Body of pancreas (tissue), 4 donors: Measurements from ENCODE around the gene CAMTA1. TPM values are rescaled to one million over a fixed set of nuclear protein-coding genes. Genes with fewer than 3 reads are reported as not detected.

ENCODE experiments used
- ATAC-seq: fragments of 150-250 bp; one replicate; pipeline ENCODE4 v1.9.1; 2016
- DNase-seq, 4 donors: peaks; one replicate each; pipeline ENCODE4 v3.0.0-alpha.2; 2019
- H3K27ac ChIP-seq, 4 donors: fragments of 200-600 bp; sonication (generic); 1 replicate in 3 of 4; 2 replicates in 1 of 4; pipeline versions ENCODE4 v1.5.1 to v1.6.1; 2016 to 2019; ENCODE audit warnings: mild to moderate bottlenecking in 1 of 4, mixed read lengths in 1 of 4, moderate library complexity in 1 of 4
- H3K27me3 ChIP-seq, 2 donors: fragments of 200-600 bp; sonication (generic); one replicate each; pipeline ENCODE4 v1.6.0; 2016; ENCODE audit warnings: mild to moderate bottlenecking in 1 of 2
- H3K36me3 ChIP-seq, 2 donors: fragments of 200-600 bp; sonication (generic); replicated peaks in 1 of 2; 2 replicates each; pipeline ENCODE4 v1.5.1; 2016; ENCODE audit warnings: low read depth in 2 of 2; ENCODE audit not compliant: insufficient read depth in 1 of 2
- H3K4me1 ChIP-seq: fragments of 200-600 bp; sonication (generic); one replicate; pipeline ENCODE4 v1.6.0; 2016
- H3K4me3 ChIP-seq, 2 donors: fragments of 200-600 bp; sonication (generic); 1 replicate in 1 of 2; 2 replicates in 1 of 2; pipeline ENCODE4 v1.5.1; 2016 to 2019
- H3K9me3 ChIP-seq, 3 donors: fragments of 200-600 bp; sonication (generic); 1 replicate in 2 of 3; 2 replicates in 1 of 3; pipeline ENCODE4 v1.5.1; 2016
- POLR2A ChIP-seq, 3 donors: fragments of 450-650 bp; IDR thresholded peaks; one replicate each; pipeline ENCODE4 v1.6.1; 2016; ENCODE audit warnings: antibody characterized with exemption in 3 of 3, mild to moderate bottlenecking in 2 of 3
- WGBS, 2 donors: methylation state at CpG; one replicate each; pipeline ENCODE4 v1.1.5; 2017; 5-methylcytosine and 5-hydroxymethylcytosine counted together
- intact Hi-C: fragments of 100-400 bp; cut with DNase I; formaldehyde crosslinking; loops from one replicate; pipeline ENCODE4 v1.15.1; 2023
- total RNA-seq, 2 donors: library from RNA; depleted of rRNA; stranded (reverse); fragments of >200 nt; gene quantifications; one replicate each; pipeline ENCODE4 v1.1.0, GENCODE V29; 2016
- TF ChIP-seq, protein P1 (sequence below), 7 experiments: fragments of 450-650 bp in 4 of 7; fragments of 200-600 bp in 3 of 7; sonication (generic) in 3 of 7; IDR thresholded peaks; one replicate each; pipeline ENCODE4 v1.5.1; 2016 to 2019; ENCODE audit warnings: antibody characterized with exemption in 7 of 7

CAMTA1 gene
- total RNA-seq, 2 donors from 2014 or later: 36.3 to 59.7 TPM

DNA sequence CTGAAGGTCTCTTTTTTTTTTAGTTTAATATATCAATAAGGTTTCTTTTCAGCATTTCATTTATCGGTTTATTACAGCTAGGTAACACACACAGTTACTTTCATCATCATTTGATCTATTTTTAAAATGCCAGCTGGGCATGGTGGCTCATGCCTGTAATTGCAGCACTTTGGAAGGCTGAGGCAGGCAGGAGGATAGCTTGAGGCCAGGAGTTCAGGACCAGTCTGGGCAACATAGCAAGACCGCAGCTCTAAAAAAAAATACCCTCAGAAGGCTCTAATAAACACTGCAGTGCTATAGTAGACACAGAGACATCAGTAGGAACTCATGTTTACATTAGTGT lies 937.4 kb downstream of the CAMTA1 start:
- Histone ChIP-seq H3K27ac (no peak overlapping the region), H3K27me3 (no peaks in the 10 kb centered on the region), H3K4me1 (no peaks in the 10 kb centered on the region), H3K36me3 (no peaks in the 10 kb centered on the region), H3K9me3 (no peaks in the 10 kb centered on the region), H3K4me3 (no peak overlapping the region)
- ATAC-seq (no peak), DNase-seq (no peak)
- TF ChIP-seq POLR2A (IDR thresholded peaks at IDR 0.05): no peak
- TF ChIP-seq, protein P1, sequence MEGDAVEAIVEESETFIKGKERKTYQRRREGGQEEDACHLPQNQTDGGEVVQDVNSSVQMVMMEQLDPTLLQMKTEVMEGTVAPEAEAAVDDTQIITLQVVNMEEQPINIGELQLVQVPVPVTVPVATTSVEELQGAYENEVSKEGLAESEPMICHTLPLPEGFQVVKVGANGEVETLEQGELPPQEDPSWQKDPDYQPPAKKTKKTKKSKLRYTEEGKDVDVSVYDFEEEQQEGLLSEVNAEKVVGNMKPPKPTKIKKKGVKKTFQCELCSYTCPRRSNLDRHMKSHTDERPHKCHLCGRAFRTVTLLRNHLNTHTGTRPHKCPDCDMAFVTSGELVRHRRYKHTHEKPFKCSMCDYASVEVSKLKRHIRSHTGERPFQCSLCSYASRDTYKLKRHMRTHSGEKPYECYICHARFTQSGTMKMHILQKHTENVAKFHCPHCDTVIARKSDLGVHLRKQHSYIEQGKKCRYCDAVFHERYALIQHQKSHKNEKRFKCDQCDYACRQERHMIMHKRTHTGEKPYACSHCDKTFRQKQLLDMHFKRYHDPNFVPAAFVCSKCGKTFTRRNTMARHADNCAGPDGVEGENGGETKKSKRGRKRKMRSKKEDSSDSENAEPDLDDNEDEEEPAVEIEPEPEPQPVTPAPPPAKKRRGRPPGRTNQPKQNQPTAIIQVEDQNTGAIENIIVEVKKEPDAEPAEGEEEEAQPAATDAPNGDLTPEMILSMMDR (IDR thresholded peaks at IDR 0.05): no peak
- intact Hi-C loops: no loop called here
- 84 to 88% methylated on average over 2 of the region's 2 CpGs for WGBS, 2 donors

DNA sequence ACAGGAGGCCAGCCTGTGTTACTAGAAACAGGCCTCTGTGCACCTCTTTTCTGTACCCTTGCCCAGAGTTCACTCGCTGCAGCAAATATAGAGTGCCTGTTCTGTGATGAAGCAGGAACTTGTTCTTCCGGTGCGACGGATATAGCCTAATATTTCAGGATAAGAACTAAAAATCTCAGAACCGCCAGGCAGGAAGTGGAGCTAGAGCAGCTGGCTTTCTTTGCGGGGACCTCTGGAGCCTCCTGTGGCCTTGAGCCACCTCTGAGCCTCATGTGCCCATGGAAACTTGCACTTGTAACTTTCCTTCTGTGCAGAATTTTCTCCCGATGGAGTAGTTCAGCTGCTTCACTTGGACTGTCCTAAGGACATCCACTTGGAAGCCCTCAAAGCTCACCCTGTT lies 941.4 kb downstream of the CAMTA1 start:
- 20 to 21% methylated on average over 7 of the region's 7 CpGs for WGBS, 2 donors
- Histone ChIP-seq H3K27ac (no peak overlapping the region), H3K4me3 (no peak overlapping the region), H3K4me1 (no peaks in the 10 kb centered on the region), H3K36me3 (no peaks in the 10 kb centered on the region), H3K27me3 (no peaks in the 10 kb centered on the region), H3K9me3 (no peaks in the 10 kb centered on the region)
- DNase-seq (peak in 1 of 4 donors; percentile 7), ATAC-seq (peak; percentile 18)
- TF ChIP-seq, protein P1 (IDR thresholded peaks at IDR 0.05): no peak
- no peak for TF ChIP-seq POLR2A (IDR thresholded peaks at IDR 0.05)
- intact Hi-C loops: no loop called here

DNA sequence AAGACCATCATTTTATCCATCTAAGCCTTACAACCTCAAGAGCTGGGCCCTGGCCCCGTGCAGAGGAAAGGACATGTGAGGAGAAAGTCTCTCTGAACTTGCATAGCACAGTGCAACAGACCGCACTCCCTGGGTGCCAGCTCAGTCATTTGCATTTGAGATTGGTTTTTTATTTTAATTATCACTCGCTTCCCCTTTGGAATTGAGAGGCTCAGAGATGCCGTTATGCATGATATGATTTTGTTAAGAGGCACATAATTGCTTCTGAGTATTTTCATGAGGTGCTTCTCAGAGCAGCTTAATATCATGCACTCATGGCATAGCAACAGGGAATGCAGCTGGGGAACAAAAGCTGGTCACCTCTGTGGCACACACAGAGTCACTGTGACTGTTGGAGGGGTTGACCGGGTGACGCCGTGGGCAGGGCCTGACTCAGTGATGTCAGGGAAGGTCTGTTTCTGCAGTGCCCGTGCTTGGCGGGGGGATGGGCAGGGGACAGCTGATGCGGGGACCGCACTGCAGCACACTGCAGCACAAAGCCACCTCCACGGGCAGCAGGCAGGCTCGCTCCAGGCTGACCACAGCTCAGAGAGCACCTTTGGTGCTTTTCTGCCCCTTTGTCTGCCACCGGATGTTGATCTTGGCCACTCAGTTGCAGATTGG lies 942.7 kb downstream of the CAMTA1 start:
- H3K4me3 ChIP-seq: no peak overlapping the region
- no peak overlapping the region for H3K27ac ChIP-seq
- H3K27me3 ChIP-seq: no peaks in the 10 kb centered on the region
- H3K36me3 ChIP-seq: no peaks in the 10 kb centered on the region
- no peak for ATAC-seq
- WGBS, 2 donors: 66 to 79% methylated on average over 12 to 14 of the region's 14 CpGs
- intact Hi-C loops: no loop called here
- H3K4me1 ChIP-seq: no peaks in the 10 kb centered on the region
- no peak for TF ChIP-seq POLR2A (IDR thresholded peaks at IDR 0.05)
- TF ChIP-seq, protein P1 (IDR thresholded peaks at IDR 0.05): no peak
- no peaks in the 10 kb centered on the region for H3K9me3 ChIP-seq
- DNase-seq: no peak

DNA sequence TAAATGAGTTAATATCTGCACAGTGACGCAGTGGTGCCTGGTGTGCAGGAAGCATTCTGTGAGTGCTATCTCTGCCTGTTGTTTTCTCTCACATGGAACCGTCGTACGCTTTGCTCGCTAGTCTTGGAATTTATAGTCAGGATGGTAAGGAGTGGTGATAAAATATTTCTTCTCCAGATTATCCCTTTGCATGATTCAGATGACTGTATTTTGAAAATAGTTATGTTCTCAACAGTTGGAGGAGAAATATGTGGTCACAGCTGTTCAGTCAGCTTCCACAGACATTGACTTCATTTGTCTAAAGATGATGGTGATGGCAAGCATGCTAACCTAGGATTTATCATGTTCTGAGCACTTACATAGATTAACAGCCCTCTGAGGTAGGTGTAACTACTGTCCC lies 944.5 kb downstream of the CAMTA1 start:
- Histone ChIP-seq H3K27ac (no peak overlapping the region), H3K36me3 (no peaks in the 10 kb centered on the region), H3K9me3 (no peaks in the 10 kb centered on the region), H3K4me1 (no peaks in the 10 kb centered on the region), H3K4me3 (no peak overlapping the region), H3K27me3 (no peaks in the 10 kb centered on the region)
- WGBS, 2 donors: 94% methylated on average over 5 of the region's 5 CpGs
- intact Hi-C loops: no loop called here
- TF ChIP-seq, protein P1 (IDR thresholded peaks at IDR 0.05): no peak
- TF ChIP-seq POLR2A (IDR thresholded peaks at IDR 0.05): no peak
- ATAC-seq (no peak), DNase-seq (no peak)

DNA sequence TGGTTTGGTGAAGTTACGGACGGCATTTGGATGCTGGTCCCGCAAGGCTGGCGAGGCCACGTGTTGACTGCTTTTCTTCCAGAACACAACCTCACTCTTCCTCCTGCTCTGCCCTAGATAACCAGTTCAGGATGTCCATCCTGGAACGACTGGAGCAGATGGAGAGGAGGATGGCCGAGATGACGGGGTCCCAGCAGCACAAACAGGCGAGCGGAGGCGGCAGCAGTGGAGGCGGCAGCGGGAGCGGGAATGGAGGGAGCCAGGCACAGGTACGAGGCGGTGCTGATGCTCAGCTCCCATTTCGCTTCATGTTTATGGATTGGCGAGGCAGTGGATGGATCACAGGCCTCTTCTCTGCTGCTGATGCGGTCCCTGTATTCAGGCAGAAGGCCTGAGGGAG lies 947.1 kb downstream of the CAMTA1 start:
- TF ChIP-seq, protein P1 (IDR thresholded peaks at IDR 0.05): no peak
- TF ChIP-seq POLR2A (IDR thresholded peaks at IDR 0.05): no peak
- Histone ChIP-seq H3K36me3 (no peaks in the 10 kb centered on the region), H3K4me1 (no peaks in the 10 kb centered on the region), H3K4me3 (no peak overlapping the region), H3K27me3 (no peaks in the 10 kb centered on the region), H3K27ac (no peak overlapping the region), H3K9me3 (no peaks in the 10 kb centered on the region)
- WGBS, 2 donors: 83 to 85% methylated on average over 16 to 19 of the region's 19 CpGs
- intact Hi-C loops: no loop called here
- ATAC-seq (no peak), DNase-seq (no peak)
